Suprapubic skin (tissue), 4 donors: ENCODE results near the gene DGCR2. TPM values are rescaled to one million over a fixed set of nuclear protein-coding genes. Genes with fewer than 3 reads are reported as not detected.

ENCODE experiments used
- DNase-seq, 2 donors: peaks; one replicate each; pipeline ENCODE4 v3.0.0-alpha.2; 2019; ENCODE audit warnings: low spot score in 2 of 2
- H3K27ac ChIP-seq: fragments of 200-600 bp; sonication (generic); one replicate; pipeline ENCODE4 v1.5.1; 2019
- H3K27me3 ChIP-seq: fragments of 200-600 bp; sonication (generic); one replicate; pipeline ENCODE4 v1.5.1; 2019
- H3K36me3 ChIP-seq: fragments of 200-600 bp; sonication (generic); one replicate; pipeline ENCODE4 v1.5.1; 2019
- H3K4me1 ChIP-seq: fragments of 200-600 bp; sonication (generic); one replicate; pipeline ENCODE4 v1.5.1; 2019
- H3K4me3 ChIP-seq: fragments of 200-600 bp; sonication (generic); one replicate; pipeline ENCODE4 v1.5.1; 2019; ENCODE audit warnings: mild to moderate bottlenecking
- H3K9me3 ChIP-seq: fragments of 200-600 bp; sonication (generic); one replicate; pipeline ENCODE4 v1.5.1; 2019
- EP300 ChIP-seq: sonication (generic); formaldehyde crosslinking; IDR thresholded peaks from one replicate; pipeline ENCODE4 v1.6.1; 2017; ENCODE audit warnings: antibody characterized with exemption
- POLR2A ChIP-seq, 2 donors: fragments of 450-650 bp; IDR thresholded peaks; one replicate each; pipeline ENCODE4 v1.6.1; 2017; ENCODE audit warnings: antibody characterized with exemption in 2 of 2, mild to moderate bottlenecking in 2 of 2, moderate library complexity in 2 of 2
- POLR2AphosphoS5 ChIP-seq, 3 donors: sonication (generic); formaldehyde crosslinking; IDR thresholded peaks; one replicate each; pipeline ENCODE4 v1.6.1; 2017; ENCODE audit warnings: antibody characterized with exemption in 3 of 3
- WGBS: methylation state at CpG from one replicate; pipeline ENCODE4 v1.1.5; 2018; 5-methylcytosine and 5-hydroxymethylcytosine counted together
- total RNA-seq, 4 donors: library from RNA; depleted of rRNA; stranded (reverse); fragments of >200 nt; gene quantifications; one replicate each; pipeline ENCODE4 v1.1.0, GENCODE V29; 2016
- TF ChIP-seq, protein P1 (sequence below), 2 donors: fragments of 200-600 bp in 1 of 2; fragments of 450-650 bp in 1 of 2; sonication (generic) in 1 of 2; IDR thresholded peaks; one replicate each; pipeline ENCODE4 v1.5.1; 2016 to 2019; ENCODE audit warnings: antibody characterized with exemption in 2 of 2, mild to moderate bottlenecking in 1 of 2, moderate library complexity in 1 of 2

DGCR2 gene
- total RNA-seq, 4 donors from 2014 or later, result 115 to 172 (median 130) TPM

DNA sequence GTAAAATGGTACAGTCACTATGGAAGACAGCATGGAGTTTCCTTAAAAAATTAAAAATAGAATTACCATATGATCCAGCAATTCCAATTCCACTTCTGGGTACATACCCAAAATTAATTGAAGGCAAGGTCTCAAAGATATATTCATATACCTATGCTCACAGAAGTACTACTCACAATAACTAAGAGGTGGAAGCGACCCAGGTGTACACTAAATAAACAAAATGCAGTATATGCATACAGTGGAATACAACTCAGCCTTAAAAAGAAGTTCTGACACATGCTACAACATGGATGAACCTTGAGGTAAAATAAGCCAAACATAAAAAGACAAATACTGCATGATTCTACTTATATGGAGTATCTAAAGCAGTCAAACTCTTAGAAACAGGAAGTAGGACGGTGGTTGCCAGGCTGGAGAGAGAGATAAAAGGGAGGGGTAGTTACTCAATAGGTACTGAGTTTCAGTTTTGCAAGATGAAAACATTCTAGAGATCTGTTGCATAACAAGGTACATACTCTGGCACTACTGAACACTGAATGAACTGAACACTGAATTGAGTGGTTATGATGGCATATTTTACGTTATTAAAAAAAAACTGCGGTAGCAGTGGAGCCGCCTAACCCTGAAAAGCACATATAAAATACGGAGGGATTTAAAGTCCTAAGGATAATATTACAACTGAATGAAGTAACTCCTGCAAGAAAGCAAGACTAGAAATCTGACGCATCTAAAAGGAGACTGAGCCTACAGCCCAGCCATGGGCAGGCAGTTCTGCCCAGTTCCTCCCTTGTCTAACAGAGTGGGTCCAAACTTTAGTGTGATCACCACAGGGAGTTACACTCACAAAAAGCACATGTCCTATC, 12.8 kb downstream of the DGCR2 start:
- no peak for TF ChIP-seq EP300
- TF ChIP-seq POLR2AphosphoS5 (IDR thresholded peaks at IDR 0.05), result peak in 1 of 3 donors; percentile 67
- WGBS, result 29% methylated on average over 7 of the region's 7 CpGs
- DNase-seq, result peak in 1 of 2 donors; percentile 82
- Histone ChIP-seq H3K36me3 (no peaks in the 10 kb centered on the region), H3K27ac (peak overlapping the region; percentile 52), H3K27me3 (no peaks in the 10 kb centered on the region), H3K9me3 (no peaks in the 10 kb centered on the region), H3K4me1 (peaks cover 59% of the 10 kb centered on the region), H3K4me3 (no peak overlapping the region)

DNA sequence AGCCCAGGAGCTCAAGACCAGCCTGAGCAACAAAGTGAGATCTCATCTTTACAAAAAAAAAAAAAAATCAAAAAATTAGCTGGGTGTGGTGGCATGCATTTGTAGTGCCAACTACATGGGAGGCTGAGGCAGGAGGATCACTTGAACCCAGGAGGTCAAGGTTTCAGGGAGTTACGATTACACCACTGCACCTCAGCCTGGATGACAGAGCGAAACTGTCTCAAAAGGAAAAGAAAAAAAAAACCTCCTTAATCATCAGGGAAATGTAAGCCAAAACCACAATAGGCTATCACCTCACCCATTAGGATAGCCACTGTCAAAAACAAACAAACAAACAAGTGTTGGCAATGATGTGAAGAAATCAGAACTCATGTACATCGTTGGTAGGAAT, 13.4 kb downstream of the DGCR2 start:
- peak in 1 of 2 donors; percentile 48 for DNase-seq
- TF ChIP-seq EP300 (no peak), POLR2AphosphoS5 (IDR thresholded peaks at IDR 0.05) (no peak), POLR2A (IDR thresholded peaks at IDR 0.05) (no peak)
- TF ChIP-seq, protein P1, sequence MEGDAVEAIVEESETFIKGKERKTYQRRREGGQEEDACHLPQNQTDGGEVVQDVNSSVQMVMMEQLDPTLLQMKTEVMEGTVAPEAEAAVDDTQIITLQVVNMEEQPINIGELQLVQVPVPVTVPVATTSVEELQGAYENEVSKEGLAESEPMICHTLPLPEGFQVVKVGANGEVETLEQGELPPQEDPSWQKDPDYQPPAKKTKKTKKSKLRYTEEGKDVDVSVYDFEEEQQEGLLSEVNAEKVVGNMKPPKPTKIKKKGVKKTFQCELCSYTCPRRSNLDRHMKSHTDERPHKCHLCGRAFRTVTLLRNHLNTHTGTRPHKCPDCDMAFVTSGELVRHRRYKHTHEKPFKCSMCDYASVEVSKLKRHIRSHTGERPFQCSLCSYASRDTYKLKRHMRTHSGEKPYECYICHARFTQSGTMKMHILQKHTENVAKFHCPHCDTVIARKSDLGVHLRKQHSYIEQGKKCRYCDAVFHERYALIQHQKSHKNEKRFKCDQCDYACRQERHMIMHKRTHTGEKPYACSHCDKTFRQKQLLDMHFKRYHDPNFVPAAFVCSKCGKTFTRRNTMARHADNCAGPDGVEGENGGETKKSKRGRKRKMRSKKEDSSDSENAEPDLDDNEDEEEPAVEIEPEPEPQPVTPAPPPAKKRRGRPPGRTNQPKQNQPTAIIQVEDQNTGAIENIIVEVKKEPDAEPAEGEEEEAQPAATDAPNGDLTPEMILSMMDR (IDR thresholded peaks at IDR 0.05), result no peak
- no peaks in the 10 kb centered on the region for H3K9me3 ChIP-seq
- no peaks in the 10 kb centered on the region for H3K36me3 ChIP-seq
- H3K4me3 ChIP-seq, result no peak overlapping the region
- H3K27me3 ChIP-seq, result no peaks in the 10 kb centered on the region
- H3K4me1 ChIP-seq, result peaks cover 65% of the 10 kb centered on the region
- 75% methylated on average over 3 of the region's 3 CpGs for WGBS
- H3K27ac ChIP-seq, result peak overlapping the region; percentile 52

DNA sequence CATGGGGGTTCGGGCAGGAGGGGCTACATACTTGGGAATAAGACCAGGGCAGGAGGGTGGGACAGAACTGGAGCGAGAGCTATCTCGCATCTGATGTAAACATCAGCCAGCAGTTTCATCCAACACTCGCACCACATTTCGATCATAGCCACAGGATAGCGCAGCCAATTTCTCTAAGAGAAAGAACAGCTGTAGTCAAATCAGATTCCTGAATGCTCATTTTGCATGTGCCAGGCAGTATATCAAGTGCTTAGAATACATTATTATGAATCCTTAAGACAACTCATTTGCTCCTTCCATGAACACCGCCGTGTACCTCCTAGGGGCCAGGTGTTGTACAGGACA, 14.5 kb downstream of the DGCR2 start:
- DNase-seq, result no peak

DNA sequence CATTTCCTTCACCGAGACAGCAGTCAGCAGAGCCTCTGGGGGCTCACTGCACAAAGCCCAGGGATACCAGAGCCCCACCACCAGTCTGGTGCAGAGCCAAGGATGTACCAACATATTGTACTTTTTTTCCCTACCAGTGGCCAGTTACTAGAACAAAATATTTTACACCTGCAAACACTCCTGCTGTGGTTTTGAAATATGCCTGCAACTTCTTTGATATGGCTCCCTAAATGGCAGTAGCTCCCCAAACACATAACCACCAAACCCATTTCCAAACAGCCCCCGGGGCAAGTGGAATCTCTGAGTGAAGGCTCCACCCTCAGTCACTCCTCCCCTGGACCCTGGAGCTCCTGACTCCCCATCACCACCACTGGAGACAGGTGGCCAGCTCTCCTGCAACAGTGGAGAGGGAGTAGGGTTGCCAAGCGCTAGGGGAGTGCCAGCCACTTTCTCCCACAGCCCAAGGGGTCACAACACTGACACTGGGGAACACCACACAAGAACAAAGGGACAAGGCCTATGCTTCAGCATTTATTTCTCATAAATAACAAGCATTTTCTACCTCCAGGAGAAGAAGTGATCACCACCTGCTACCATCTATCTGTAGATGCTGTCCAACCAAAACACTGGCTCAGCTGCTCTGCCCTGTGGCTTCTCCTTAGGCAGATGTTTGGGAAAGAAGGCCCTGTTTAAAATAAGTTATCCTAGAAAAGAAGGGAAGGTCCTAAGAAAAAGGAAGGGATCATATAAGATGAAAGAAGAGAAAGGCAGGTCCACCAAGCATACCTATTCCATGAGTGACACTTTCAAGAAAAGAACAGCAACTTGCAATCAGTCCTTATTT, 15.1 kb downstream of the DGCR2 start:
- Histone ChIP-seq H3K4me1 (peaks cover 59% of the 10 kb centered on the region), H3K36me3 (no peaks in the 10 kb centered on the region), H3K27me3 (no peaks in the 10 kb centered on the region), H3K9me3 (no peaks in the 10 kb centered on the region), H3K27ac (no peak overlapping the region), H3K4me3 (no peak overlapping the region)
- TF ChIP-seq POLR2AphosphoS5 (IDR thresholded peaks at IDR 0.05) (no peak), EP300 (no peak), POLR2A (IDR thresholded peaks at IDR 0.05) (no peak)
- TF ChIP-seq, protein P1 (IDR thresholded peaks at IDR 0.05), result no peak
- 62% methylated on average over 3 of the region's 3 CpGs for WGBS
- DNase-seq, result peak in 1 of 2 donors; percentile 45

More for the DNA sequence above, 14.5 kb downstream of the DGCR2 start:
- no peaks in the 10 kb centered on the region for H3K27me3 ChIP-seq
- 64% methylated on average over 8 of the region's 8 CpGs for WGBS
- H3K4me3 ChIP-seq, result no peak overlapping the region
- H3K9me3 ChIP-seq, result no peaks in the 10 kb centered on the region
- peaks cover 64% of the 10 kb centered on the region for H3K4me1 ChIP-seq
- H3K36me3 ChIP-seq, result no peaks in the 10 kb centered on the region
- TF ChIP-seq POLR2AphosphoS5 (IDR thresholded peaks at IDR 0.05) (no peak), POLR2A (IDR thresholded peaks at IDR 0.05) (no peak), EP300 (no peak)
- TF ChIP-seq, protein P1 (IDR thresholded peaks at IDR 0.05), result no peak
- H3K27ac ChIP-seq, result no peak overlapping the region

DNA sequence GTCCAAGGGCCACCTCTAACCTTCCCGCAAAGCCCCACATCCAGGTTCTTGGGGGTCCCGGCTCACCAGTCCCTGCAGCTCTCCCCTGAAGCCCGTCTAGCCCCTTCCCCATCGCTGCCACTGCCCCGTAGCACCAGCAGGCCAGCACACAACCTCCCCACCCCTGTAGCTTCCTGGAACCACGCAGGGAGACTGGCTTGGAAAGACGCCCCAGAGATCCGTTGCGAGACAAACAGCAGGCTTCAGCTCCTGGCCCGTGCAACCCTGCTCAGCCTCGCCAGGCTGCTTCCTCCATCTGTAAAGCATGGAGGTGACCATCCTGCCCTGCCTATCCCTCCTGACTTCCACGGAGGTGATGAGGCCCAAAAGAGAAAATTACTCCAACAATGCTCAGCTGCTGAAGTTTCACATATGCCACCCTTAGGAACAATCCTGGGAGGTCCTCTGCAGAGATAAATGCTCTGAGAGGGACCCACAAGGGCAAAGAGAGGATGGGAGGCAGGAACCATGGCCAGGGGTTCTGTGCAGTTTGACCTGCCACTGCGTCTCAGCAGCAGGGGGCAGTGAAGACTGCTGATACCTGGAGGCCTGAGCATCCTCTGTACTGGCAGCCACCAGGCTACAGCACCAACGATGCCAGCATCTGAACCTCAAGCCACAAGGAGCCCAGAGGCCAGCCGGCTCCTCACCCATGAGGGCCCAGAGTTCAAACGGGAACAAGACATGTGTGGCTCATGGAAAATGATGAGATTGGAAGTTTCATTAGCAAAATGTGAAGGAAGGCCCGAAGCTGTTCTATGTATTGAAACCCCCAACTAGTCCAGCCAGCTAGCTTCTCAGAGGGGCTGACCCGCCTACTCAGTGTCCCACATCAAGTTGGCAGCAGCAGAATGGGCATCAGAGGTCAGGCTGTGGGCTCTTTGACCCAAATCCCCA, 16.1 kb downstream of the DGCR2 start:
- no peaks in the 10 kb centered on the region for H3K36me3 ChIP-seq
- WGBS, result 57% methylated on average over 18 of the region's 18 CpGs
- H3K4me3 ChIP-seq, result no peak overlapping the region
- peak in 1 of 2 donors; percentile 68 for DNase-seq
- H3K27ac ChIP-seq, result no peak overlapping the region
- TF ChIP-seq EP300 (no peak), POLR2AphosphoS5 (IDR thresholded peaks at IDR 0.05) (no peak), POLR2A (IDR thresholded peaks at IDR 0.05) (no peak)
- TF ChIP-seq, protein P1 (IDR thresholded peaks at IDR 0.05), result no peak
- H3K27me3 ChIP-seq, result no peaks in the 10 kb centered on the region
- peaks cover 59% of the 10 kb centered on the region for H3K4me1 ChIP-seq
- H3K9me3 ChIP-seq, result no peaks in the 10 kb centered on the region
